GM12875 (cell line): Measurements from ENCODE around the gene ABCC1.

Source experiments
- H3K4me3 ChIP-seq: one replicate; pipeline ENCODE4 v1.5.1; 2011; ENCODE audit warnings: low read depth, low read length, control low read depth
- TF ChIP-seq, protein P1 (sequence below): IDR thresholded peaks from 2 replicates; pipeline ENCODE4 v1.5.1; 2011; ENCODE audit warnings: low read depth, mild to moderate bottlenecking, control low read depth, inconsistent platforms, low read length, moderate library complexity, borderline replicate concordance; ENCODE audit not compliant: insufficient read depth

ABCC1 gene

DNA sequence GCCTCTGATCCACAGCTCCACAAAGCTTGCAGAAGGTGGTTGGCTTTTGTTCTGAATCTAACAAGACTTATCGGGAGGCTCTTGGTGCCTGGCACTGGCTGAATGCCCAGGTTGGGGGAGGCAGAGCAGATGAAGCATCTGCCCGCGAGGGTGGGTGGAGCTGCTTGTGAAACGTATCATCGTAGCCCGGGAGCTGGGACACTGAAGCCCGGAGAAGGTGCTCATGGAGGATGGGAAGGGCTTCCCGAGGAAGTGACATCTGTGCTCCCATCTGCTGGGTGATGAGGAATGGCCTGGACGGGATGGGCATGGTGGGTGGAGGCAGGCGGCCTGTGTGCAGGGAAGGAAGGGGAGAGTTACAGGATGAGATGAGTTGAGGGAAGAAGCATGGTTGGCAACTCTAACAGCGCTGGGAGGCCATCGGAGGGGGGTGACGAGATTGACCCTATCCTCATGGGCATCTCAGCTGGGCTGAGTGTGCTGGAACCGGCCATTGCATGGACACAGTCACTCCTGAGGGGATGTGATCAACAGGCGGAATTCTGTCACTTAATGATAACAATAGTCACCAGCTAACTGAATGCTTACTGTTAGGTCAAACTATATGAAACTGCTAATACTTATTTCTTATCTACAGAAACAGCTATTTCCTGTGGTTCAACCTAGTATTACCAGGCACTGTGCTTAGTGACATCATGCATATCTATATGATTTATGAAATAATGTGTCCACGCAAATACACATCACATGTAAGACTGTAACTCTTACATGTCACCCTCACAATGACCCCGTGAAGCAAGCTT is 171.2 kb downstream of the ABCC1 start:
- TF ChIP-seq, protein P1, sequence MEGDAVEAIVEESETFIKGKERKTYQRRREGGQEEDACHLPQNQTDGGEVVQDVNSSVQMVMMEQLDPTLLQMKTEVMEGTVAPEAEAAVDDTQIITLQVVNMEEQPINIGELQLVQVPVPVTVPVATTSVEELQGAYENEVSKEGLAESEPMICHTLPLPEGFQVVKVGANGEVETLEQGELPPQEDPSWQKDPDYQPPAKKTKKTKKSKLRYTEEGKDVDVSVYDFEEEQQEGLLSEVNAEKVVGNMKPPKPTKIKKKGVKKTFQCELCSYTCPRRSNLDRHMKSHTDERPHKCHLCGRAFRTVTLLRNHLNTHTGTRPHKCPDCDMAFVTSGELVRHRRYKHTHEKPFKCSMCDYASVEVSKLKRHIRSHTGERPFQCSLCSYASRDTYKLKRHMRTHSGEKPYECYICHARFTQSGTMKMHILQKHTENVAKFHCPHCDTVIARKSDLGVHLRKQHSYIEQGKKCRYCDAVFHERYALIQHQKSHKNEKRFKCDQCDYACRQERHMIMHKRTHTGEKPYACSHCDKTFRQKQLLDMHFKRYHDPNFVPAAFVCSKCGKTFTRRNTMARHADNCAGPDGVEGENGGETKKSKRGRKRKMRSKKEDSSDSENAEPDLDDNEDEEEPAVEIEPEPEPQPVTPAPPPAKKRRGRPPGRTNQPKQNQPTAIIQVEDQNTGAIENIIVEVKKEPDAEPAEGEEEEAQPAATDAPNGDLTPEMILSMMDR: no peak
- no peak overlapping the region for H3K4me3 ChIP-seq

DNA sequence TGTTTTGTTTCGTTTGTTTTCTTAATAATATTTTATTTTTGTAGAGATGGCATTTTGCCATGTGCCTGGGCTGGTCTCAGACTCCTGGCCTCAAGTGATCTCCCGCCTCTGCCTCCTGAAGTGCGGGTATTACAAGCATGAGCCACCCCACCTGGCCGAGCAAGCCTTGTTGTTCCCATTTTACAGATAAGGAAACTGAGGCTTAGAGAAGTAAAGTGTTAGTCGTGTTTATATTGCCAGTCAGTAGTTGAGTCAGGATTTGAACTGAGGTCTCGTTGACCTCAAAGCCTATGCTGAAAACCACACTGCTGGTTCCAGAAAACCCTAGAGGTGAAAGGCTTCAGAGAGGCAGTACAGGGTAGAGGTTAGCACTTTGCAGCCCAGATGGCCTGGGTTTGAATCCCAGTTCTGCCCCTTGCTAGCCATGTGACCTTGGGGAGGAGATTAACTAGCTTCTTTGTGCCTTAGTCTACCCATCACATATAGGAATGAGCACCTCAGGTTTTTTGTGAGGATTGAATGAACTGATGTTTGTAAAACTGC is 171.8 kb downstream of the ABCC1 start:
- H3K4me3 ChIP-seq: no peak overlapping the region

DNA sequence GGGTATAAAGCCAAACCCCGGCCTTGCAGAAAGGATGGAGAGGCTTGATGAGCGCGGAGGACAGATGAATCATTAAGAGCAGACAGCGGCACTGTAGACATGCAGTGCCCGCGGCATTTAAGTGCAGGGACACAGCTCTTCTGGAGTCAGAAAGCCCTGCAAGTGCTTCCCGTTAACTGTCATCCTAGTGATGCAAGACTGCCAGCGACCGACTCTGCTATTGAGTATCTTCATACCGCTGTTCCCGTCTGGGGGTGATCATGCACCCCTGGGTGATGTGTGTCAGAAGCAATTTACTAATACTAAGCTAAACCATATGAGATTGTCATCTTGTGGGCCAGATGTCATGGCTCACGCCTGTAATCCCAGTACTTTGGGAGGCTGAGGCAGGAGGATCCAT is 172.8 kb downstream of the ABCC1 start:
- TF ChIP-seq, protein P1: no peak

More for the DNA sequence above, 171.8 kb downstream of the ABCC1 start:
- TF ChIP-seq, protein P1: no peak

DNA sequence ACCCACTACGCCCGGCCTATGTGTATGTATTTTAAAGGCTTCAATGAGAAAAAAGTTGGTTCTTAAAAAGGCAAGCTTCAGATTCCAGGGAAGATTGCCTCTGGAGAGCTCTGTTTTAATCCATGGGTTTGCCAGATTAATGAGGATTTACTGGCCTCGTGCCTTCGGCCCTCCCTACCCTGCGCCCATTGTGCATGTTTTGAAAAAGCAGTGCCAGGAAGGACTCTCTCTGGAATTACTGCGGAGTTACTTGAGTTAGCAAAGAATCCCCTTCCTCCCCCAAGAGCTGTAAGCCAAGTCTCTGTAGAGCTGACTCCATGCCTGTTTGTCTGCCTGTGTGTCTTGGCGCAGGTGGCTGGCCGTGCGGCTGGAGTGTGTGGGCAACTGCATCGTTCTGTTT is 175.0 kb downstream of the ABCC1 start:
- TF ChIP-seq, protein P1: no peak
- no peak overlapping the region for H3K4me3 ChIP-seq

More for the DNA sequence above, 172.8 kb downstream of the ABCC1 start:
- H3K4me3 ChIP-seq: no peak overlapping the region

DNA sequence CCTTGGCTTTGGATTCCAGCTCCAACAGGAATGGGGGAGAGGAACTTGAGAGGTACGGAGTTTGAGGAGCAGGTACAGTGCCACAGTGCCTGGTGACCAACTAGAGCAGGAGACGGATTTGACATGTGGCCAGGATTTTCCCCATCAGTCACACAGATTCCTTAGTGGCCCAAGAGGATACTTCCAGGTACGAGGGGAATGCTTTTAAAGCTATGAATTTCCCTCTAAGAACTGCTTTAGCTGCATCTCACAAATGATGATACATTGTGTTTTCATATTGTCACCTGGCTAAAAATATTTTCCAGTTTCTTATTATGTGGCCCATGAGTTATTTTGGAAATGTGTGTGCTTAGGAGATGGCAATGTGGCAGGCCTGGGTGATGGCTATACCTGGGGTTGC is 175.6 kb downstream of the ABCC1 start:
- H3K4me3 ChIP-seq: no peak overlapping the region
- TF ChIP-seq, protein P1: no peak

DNA sequence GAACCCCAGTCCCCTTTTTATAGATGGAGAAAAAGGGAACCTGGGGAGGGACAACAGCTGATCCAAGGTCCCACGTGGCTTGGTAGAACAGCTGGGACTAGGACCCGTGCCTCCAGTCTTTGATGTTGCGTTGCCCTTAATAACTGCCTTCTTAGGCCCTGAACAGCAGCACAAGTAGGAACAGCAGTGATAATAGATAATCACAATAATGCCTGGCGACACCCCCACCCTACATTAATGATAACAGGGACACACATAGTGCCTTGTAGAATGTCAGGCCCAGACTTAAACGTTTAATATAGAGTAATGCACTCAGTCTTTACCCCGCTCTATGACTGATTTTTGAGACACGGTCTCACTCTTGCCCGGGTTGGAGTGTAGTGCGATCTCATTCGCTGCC is 177.5 kb downstream of the ABCC1 start:
- TF ChIP-seq, protein P1: no peak

More for the DNA sequence above, 177.5 kb downstream of the ABCC1 start:
- H3K4me3 ChIP-seq: no peak overlapping the region
